Measurements from ENCODE around the gene MRPL19.

MRPL19 gene

DNA sequence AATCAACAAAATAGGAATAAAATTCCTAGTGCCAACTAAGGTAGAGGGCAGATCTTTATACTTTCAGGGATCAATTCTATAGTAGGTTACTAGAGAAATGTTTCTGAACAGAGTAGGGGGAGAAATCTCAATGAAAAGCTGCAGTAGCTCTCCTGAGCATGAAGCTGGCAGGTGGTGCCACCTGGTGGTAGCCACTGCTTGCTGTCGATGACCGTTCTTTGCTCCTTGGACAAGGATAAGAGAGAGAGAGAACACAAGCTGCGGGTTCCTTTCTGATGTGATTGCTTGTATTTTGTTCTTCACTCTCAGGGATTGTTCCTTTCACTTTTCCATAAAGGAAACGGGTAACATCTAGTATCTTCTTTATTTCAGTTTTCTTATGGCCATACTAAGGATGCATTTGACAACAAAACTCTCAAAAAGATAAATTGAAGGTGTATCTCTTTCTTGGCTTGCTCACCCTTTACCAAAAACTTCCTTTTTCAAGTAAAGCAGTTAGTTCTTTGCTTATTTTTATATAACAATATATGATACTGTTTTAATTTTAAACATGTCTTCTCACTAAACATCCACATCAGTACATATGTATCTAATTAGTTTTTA is 18.6 kb upstream of the MRPL19 start:
- Histone ChIP-seq H3K27ac (ENCODE audit: insufficient read depth in 1 of 2, low read depth in 1 of 2, low read length in 2 of 2, poor library complexity in 1 of 2, severe bottlenecking in 2 of 2) (no peak overlapping the region), H3K36me3 (ENCODE audit: control insufficient read depth in 4 of 4, insufficient read depth in 4 of 4, low read length in 3 of 4) (no peaks in the 10 kb centered on the region), H3K4me3 (ENCODE audit: control insufficient read depth in 1 of 7, extremely low read depth in 1 of 7, insufficient read depth in 4 of 7, low read depth in 2 of 7, low read length in 6 of 7) (no peak overlapping the region), H3K27me3 (replicated peaks in 2 of 5; ENCODE audit: control insufficient read depth in 4 of 5, insufficient read depth in 5 of 5, low read length in 4 of 5) (peaks cover 0 to 7% (median 2%) of the 10 kb centered on the region in 5 experiments), H3K4me1 (ENCODE audit: control extremely low read depth in 1 of 4, control insufficient read depth in 4 of 4, insufficient read depth in 4 of 4, low read length in 3 of 4) (peaks cover 0 to 3% (median 0%) of the 10 kb centered on the region in 4 experiments), H3K9me3 (ENCODE audit: control extremely low read depth in 1 of 5, control insufficient read depth in 4 of 5, insufficient read depth in 2 of 5, low read depth in 1 of 5, low read length in 4 of 5) (no peaks in the 10 kb centered on the region)
- ChIA-PET CTCF (interaction anchor here (0.9 to 3.2 kb wide), 11 partner anchors 9 to 473 kb away, joined by 3 to 11 read pairs (median 5); no protein-coding TSS in a partner anchor), POLR2A (no interaction called here)
- 0% methylated on average over 3 of the region's 4 CpGs for WGBS (ENCODE audit: insufficient coverage)
- peak; percentile 64 to 83 (median 76) for DNase-seq

DNA sequence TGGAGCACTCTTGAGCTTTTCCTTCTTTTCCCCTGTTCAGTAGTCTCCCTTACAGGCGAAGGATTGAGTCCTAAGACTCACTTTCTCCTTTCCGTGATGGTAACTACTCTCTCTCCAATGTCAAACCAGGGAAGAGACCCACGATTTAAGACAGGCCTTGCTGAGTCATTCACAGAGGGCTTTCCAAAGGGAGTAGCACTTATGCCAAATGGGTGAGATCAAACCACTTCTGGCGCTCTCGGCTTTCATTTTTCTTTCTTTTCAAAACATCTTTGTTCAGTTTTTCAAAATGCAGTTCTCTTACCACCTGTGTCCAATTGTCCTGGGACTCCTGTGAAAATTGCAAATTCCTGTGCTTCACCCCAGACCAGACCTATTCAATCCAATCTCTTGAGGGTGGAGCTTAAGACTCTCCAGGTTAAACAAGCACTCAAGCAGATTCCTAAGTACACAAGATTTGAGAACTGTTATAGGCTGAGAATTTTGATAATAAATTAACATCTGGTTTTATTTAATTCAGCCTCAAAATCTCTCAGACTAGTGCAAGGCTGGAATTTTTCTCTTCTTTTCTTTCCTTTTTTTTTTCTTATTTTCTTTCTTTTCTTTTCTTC is 14.4 kb upstream of the MRPL19 start:
- WGBS (ENCODE audit: insufficient coverage), result 97% methylated on average over 4 of the region's 5 CpGs
- ChIA-PET POLR2A (no interaction called here), CTCF (interaction anchor here (1.4 to 2.1 kb wide), 3 partner anchors 14 to 756 kb away, joined by 3 to 6 read pairs (median 3); partner anchors contain the start of gene MRPL19)
- H3K27me3 ChIP-seq (replicated peaks in 2 of 5; ENCODE audit: control insufficient read depth in 4 of 5, insufficient read depth in 5 of 5, low read length in 4 of 5), result peaks cover 0 to 6% (median 0%) of the 10 kb centered on the region in 5 experiments
- no peaks in the 10 kb centered on the region for H3K36me3 ChIP-seq (ENCODE audit: control insufficient read depth in 4 of 4, insufficient read depth in 4 of 4, low read length in 3 of 4)
- no peak overlapping the region for H3K4me3 ChIP-seq (ENCODE audit: control insufficient read depth in 1 of 7, extremely low read depth in 1 of 7, insufficient read depth in 4 of 7, low read depth in 2 of 7, low read length in 6 of 7)
- H3K27ac ChIP-seq (ENCODE audit: insufficient read depth in 1 of 2, low read depth in 1 of 2, low read length in 2 of 2, poor library complexity in 1 of 2, severe bottlenecking in 2 of 2), result no peak overlapping the region
- DNase-seq, result no peak
- no peaks in the 10 kb centered on the region for H3K4me1 ChIP-seq (ENCODE audit: control extremely low read depth in 1 of 4, control insufficient read depth in 4 of 4, insufficient read depth in 4 of 4, low read length in 3 of 4)
- H3K9me3 ChIP-seq (ENCODE audit: control extremely low read depth in 1 of 5, control insufficient read depth in 4 of 5, insufficient read depth in 2 of 5, low read depth in 1 of 5, low read length in 4 of 5), result no peaks in the 10 kb centered on the region

DNA sequence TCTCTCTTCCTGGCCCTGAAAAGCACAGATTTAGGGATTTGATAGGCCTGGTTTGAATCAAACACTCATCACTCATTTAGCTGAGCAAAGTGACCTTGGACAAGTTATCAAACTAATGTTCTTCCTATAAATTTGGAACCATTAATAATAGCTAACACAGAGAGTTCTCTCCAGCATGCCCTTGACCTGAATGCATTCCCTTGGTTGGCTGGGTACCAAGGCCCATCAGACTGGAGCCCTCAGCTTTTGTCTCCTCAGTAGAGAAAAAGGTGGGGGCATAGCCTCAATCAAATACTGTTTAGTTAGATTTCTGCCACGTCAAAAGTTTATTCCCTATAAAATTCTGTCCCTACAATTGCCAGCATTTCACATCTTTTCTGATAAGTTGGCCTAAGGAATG is 13.8 kb upstream of the MRPL19 start:
- CTCF ChIA-PET, result interaction anchor here (1.0 to 2.1 kb wide), 2 partner anchors 9 to 44 kb away, joined by 3 to 6 read pairs; no protein-coding TSS in a partner anchor
- no CpG with 5 or more reads among the region's 1 CpG for WGBS (ENCODE audit: insufficient coverage)
- POLR2A ChIA-PET, result no interaction called here
- H3K36me3 ChIP-seq (ENCODE audit: control insufficient read depth in 4 of 4, insufficient read depth in 4 of 4, low read length in 3 of 4), result no peaks in the 10 kb centered on the region
- peaks cover 0 to 12% (median 5%) of the 10 kb centered on the region in 5 experiments for H3K27me3 ChIP-seq (replicated peaks in 2 of 5; ENCODE audit: control insufficient read depth in 4 of 5, insufficient read depth in 5 of 5, low read length in 4 of 5)
- H3K4me3 ChIP-seq (ENCODE audit: control insufficient read depth in 1 of 7, extremely low read depth in 1 of 7, insufficient read depth in 4 of 7, low read depth in 2 of 7, low read length in 6 of 7), result no peak overlapping the region
- no peaks in the 10 kb centered on the region for H3K9me3 ChIP-seq (ENCODE audit: control extremely low read depth in 1 of 5, control insufficient read depth in 4 of 5, insufficient read depth in 2 of 5, low read depth in 1 of 5, low read length in 4 of 5)
- no peak overlapping the region for H3K27ac ChIP-seq (ENCODE audit: insufficient read depth in 1 of 2, low read depth in 1 of 2, low read length in 2 of 2, poor library complexity in 1 of 2, severe bottlenecking in 2 of 2)
- no peaks in the 10 kb centered on the region for H3K4me1 ChIP-seq (ENCODE audit: control extremely low read depth in 1 of 4, control insufficient read depth in 4 of 4, insufficient read depth in 4 of 4, low read length in 3 of 4)
- DNase-seq, result no peak

GRCh38 chr2:75633620-75634019 is 13.0 kb upstream of the MRPL19 start:
- Histone ChIP-seq H3K4me1 (ENCODE audit: control extremely low read depth in 1 of 4, control insufficient read depth in 4 of 4, insufficient read depth in 4 of 4, low read length in 3 of 4) (no peaks in the 10 kb centered on the region), H3K4me3 (ENCODE audit: control insufficient read depth in 1 of 7, extremely low read depth in 1 of 7, insufficient read depth in 4 of 7, low read depth in 2 of 7, low read length in 6 of 7) (no peak overlapping the region), H3K36me3 (ENCODE audit: control insufficient read depth in 4 of 4, insufficient read depth in 4 of 4, low read length in 3 of 4) (no peaks in the 10 kb centered on the region), H3K27me3 (replicated peaks in 2 of 5; ENCODE audit: control insufficient read depth in 4 of 5, insufficient read depth in 5 of 5, low read length in 4 of 5) (peaks cover 0 to 13% (median 2%) of the 10 kb centered on the region in 5 experiments), H3K9me3 (ENCODE audit: control extremely low read depth in 1 of 5, control insufficient read depth in 4 of 5, insufficient read depth in 2 of 5, low read depth in 1 of 5, low read length in 4 of 5) (no peaks in the 10 kb centered on the region), H3K27ac (ENCODE audit: insufficient read depth in 1 of 2, low read depth in 1 of 2, low read length in 2 of 2, poor library complexity in 1 of 2, severe bottlenecking in 2 of 2) (no peak overlapping the region)
- CTCF ChIA-PET, result interaction anchor here (1.0 to 3.3 kb wide), 2 partner anchors 8 to 12 kb away, joined by 3 to 14 read pairs; partner anchors contain the start of gene MRPL19
- POLR2A ChIA-PET, result no interaction called here
- WGBS (ENCODE audit: insufficient coverage), result 100% methylated on average over 1 of the region's 3 CpGs
- DNase-seq, result no peak

GRCh38 chr2:75634945-75635344 is 11.6 kb upstream of the MRPL19 start:
- no peaks in the 10 kb centered on the region for H3K9me3 ChIP-seq (ENCODE audit: control extremely low read depth in 1 of 5, control insufficient read depth in 4 of 5, insufficient read depth in 2 of 5, low read depth in 1 of 5, low read length in 4 of 5)
- H3K27ac ChIP-seq (ENCODE audit: insufficient read depth in 1 of 2, low read depth in 1 of 2, low read length in 2 of 2, poor library complexity in 1 of 2, severe bottlenecking in 2 of 2), result no peak overlapping the region
- no peaks in the 10 kb centered on the region for H3K36me3 ChIP-seq (ENCODE audit: control insufficient read depth in 4 of 4, insufficient read depth in 4 of 4, low read length in 3 of 4)
- POLR2A ChIA-PET, result interaction anchor here (0.6 kb wide), 1 partner anchor 54 kb away, joined by 4 read pairs; no protein-coding TSS in a partner anchor
- H3K27me3 ChIP-seq (replicated peaks in 2 of 5; ENCODE audit: control insufficient read depth in 4 of 5, insufficient read depth in 5 of 5, low read length in 4 of 5), result peaks cover 0 to 13% (median 2%) of the 10 kb centered on the region in 5 experiments
- no peak for DNase-seq
- CTCF ChIA-PET, result interaction anchor here (1.3 to 3.3 kb wide), 2 partner anchors 10 to 26 kb away, joined by 3 to 14 read pairs; partner anchors contain the start of gene MRPL19
- 63% methylated on average over 1 of the region's 1 CpG for WGBS (ENCODE audit: insufficient coverage)
- no peaks in the 10 kb centered on the region for H3K4me1 ChIP-seq (ENCODE audit: control extremely low read depth in 1 of 4, control insufficient read depth in 4 of 4, insufficient read depth in 4 of 4, low read length in 3 of 4)
- H3K4me3 ChIP-seq (ENCODE audit: control insufficient read depth in 1 of 7, extremely low read depth in 1 of 7, insufficient read depth in 4 of 7, low read depth in 2 of 7, low read length in 6 of 7), result no peak overlapping the region

- Histone ChIP-seq H3K27ac (ENCODE audit: insufficient read depth in 1 of 2, low read depth in 1 of 2, low read length in 2 of 2, poor library complexity in 1 of 2, severe bottlenecking in 2 of 2) (no peak overlapping the region), H3K27me3 (replicated peaks in 2 of 5; ENCODE audit: control insufficient read depth in 4 of 5, insufficient read depth in 5 of 5, low read length in 4 of 5) (peaks cover 0 to 11% (median 2%) of the 10 kb centered on the region in 5 experiments), H3K4me3 (ENCODE audit: control insufficient read depth in 1 of 7, extremely low read depth in 1 of 7, insufficient read depth in 4 of 7, low read depth in 2 of 7, low read length in 6 of 7) (no peak overlapping the region), H3K36me3 (ENCODE audit: control insufficient read depth in 4 of 4, insufficient read depth in 4 of 4, low read length in 3 of 4) (no peaks in the 10 kb centered on the region), H3K9me3 (ENCODE audit: control extremely low read depth in 1 of 5, control insufficient read depth in 4 of 5, insufficient read depth in 2 of 5, low read depth in 1 of 5, low read length in 4 of 5) (no peaks in the 10 kb centered on the region), H3K4me1 (ENCODE audit: control extremely low read depth in 1 of 4, control insufficient read depth in 4 of 4, insufficient read depth in 4 of 4, low read length in 3 of 4) (no peaks in the 10 kb centered on the region)
- ChIA-PET POLR2A (no interaction called here), CTCF (interaction anchor here (1.2 to 2.7 kb wide), 3 partner anchors 9 to 19 kb away, joined by 3 to 11 read pairs (median 4); no protein-coding TSS in a partner anchor)
- 56% methylated on average over 1 of the region's 1 CpG for WGBS (ENCODE audit: insufficient coverage)
- no peak for DNase-seq
These were observed 9.0 kb upstream of the MRPL19 start for GRCh38 chr2:75637568-75637967.

- Histone ChIP-seq H3K4me1 (ENCODE audit: control extremely low read depth in 1 of 4, control insufficient read depth in 4 of 4, insufficient read depth in 4 of 4, low read length in 3 of 4) (no peaks in the 10 kb centered on the region), H3K4me3 (ENCODE audit: control insufficient read depth in 1 of 7, extremely low read depth in 1 of 7, insufficient read depth in 4 of 7, low read depth in 2 of 7, low read length in 6 of 7) (no peak overlapping the region), H3K27me3 (replicated peaks in 2 of 5; ENCODE audit: control insufficient read depth in 4 of 5, insufficient read depth in 5 of 5, low read length in 4 of 5) (peaks cover 0 to 11% (median 2%) of the 10 kb centered on the region in 5 experiments), H3K9me3 (ENCODE audit: control extremely low read depth in 1 of 5, control insufficient read depth in 4 of 5, insufficient read depth in 2 of 5, low read depth in 1 of 5, low read length in 4 of 5) (no peaks in the 10 kb centered on the region), H3K36me3 (ENCODE audit: control insufficient read depth in 4 of 4, insufficient read depth in 4 of 4, low read length in 3 of 4) (no peaks in the 10 kb centered on the region), H3K27ac (ENCODE audit: insufficient read depth in 1 of 2, low read depth in 1 of 2, low read length in 2 of 2, poor library complexity in 1 of 2, severe bottlenecking in 2 of 2) (no peak overlapping the region)
- POLR2A ChIA-PET, result no interaction called here
- WGBS (ENCODE audit: insufficient coverage), result 0% methylated on average over 2 of the region's 3 CpGs
- peak; percentile 31 to 66 (median 54) for DNase-seq
- CTCF ChIA-PET, result interaction anchor here (0.8 to 3.0 kb wide), 18 partner anchors 9 to 89 kb away, joined by 3 to 21 read pairs (median 4); no protein-coding TSS in a partner anchor
These were observed 5.9 kb upstream of the MRPL19 start for GRCh38 chr2:75640621-75641121.
